ENCODE data around the gene CLCN2.

- TF ChIP-seq POLR2A (IDR thresholded peaks at IDR 0.05), result no peak
- TF ChIP-seq CTCF (IDR thresholded peaks at IDR 0.05), result no peak
Observed at GRCh38 chr3:184387174-184387714, 25.8 kb upstream of the CLCN2 start.
